ENCODE measurements around the gene SMCHD1.

The SMCHD1 gene

GRCh38 chr18:2655178-2655953 is at the start of gene SMCHD1:
Gene SMCHD1 (plus strand): TSS chr18:2655726. CDS start chr18:2656076, 350 bp downstream.
- peak; percentile 74 to 81 for DNase-seq (ENCODE audit: low read depth in 2 of 2)
- TF ChIP-seq, protein P1, sequence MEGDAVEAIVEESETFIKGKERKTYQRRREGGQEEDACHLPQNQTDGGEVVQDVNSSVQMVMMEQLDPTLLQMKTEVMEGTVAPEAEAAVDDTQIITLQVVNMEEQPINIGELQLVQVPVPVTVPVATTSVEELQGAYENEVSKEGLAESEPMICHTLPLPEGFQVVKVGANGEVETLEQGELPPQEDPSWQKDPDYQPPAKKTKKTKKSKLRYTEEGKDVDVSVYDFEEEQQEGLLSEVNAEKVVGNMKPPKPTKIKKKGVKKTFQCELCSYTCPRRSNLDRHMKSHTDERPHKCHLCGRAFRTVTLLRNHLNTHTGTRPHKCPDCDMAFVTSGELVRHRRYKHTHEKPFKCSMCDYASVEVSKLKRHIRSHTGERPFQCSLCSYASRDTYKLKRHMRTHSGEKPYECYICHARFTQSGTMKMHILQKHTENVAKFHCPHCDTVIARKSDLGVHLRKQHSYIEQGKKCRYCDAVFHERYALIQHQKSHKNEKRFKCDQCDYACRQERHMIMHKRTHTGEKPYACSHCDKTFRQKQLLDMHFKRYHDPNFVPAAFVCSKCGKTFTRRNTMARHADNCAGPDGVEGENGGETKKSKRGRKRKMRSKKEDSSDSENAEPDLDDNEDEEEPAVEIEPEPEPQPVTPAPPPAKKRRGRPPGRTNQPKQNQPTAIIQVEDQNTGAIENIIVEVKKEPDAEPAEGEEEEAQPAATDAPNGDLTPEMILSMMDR (IDR thresholded peaks at IDR 0.05; ENCODE audit: low read depth, low read length), result no peak
- H3K4me3 ChIP-seq (replicated peaks in 1 of 2; ENCODE audit: low read depth in 2 of 2, low read length in 2 of 2), result peak within 1 kb of the TSS; percentile 92 to 95

DNA sequence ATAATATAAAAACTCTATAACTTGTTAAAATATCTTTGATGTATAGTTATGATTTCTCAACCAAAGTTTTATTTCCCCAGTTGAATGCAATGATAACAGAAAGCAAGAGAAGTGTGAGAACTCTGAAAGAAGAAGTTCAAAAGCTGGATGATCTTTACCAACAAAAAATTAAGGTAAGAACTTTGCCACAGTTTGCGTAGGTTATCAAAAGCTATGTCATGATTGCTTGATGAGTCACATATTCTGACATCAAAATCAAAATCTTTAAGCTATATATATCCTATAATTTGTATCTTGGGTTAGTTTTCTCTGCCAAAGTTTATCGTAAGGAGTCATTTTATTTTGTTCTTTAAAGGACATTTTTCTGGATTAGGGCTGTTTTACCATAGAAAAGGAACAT is 49.2 kb upstream of the SMCHD1 start:
- DNase-seq (ENCODE audit: low read depth in 2 of 2), result peak; percentile 21 to 22
- H3K4me3 ChIP-seq (replicated peaks in 1 of 2; ENCODE audit: low read depth in 2 of 2, low read length in 2 of 2), result no peak overlapping the region
- TF ChIP-seq, protein P1 (IDR thresholded peaks at IDR 0.05; ENCODE audit: low read depth, low read length), result no peak

GRCh38 chr18:2609604-2610003 is 45.9 kb upstream of the SMCHD1 start:
- no peak for DNase-seq (ENCODE audit: low read depth in 2 of 2)
- H3K4me3 ChIP-seq (replicated peaks in 1 of 2; ENCODE audit: low read depth in 2 of 2, low read length in 2 of 2), result no peak overlapping the region
- TF ChIP-seq, protein P1 (IDR thresholded peaks at IDR 0.05; ENCODE audit: low read depth, low read length), result no peak

- TF ChIP-seq, protein P1 (IDR thresholded peaks at IDR 0.05; ENCODE audit: low read depth, low read length), result no peak
- no peak for DNase-seq (ENCODE audit: low read depth in 2 of 2)
- H3K4me3 ChIP-seq (replicated peaks in 1 of 2; ENCODE audit: low read depth in 2 of 2, low read length in 2 of 2), result no peak overlapping the region
Observed at GRCh38 chr18:2610549-2610948, 45.0 kb upstream of the SMCHD1 start.

DNA sequence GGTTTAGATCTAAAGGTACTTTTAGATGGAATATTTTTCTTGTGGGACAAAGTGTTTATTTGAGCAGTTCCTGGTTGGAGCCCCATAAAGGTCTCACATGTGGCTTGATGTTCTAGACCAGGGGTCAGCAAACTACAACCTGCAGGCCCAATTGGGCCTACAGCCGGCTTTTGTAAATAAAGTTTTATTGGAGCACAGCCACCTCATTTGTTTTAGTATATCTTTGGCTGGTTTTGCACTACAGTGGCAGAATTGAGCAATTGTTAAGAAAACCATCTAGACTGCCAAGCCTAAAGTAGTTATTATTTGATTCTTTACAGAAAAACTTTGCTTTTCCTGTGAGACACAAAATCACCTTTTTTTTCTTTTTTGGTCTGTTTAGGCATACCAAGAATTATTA is 42.5 kb upstream of the SMCHD1 start:
- no peak for DNase-seq (ENCODE audit: low read depth in 2 of 2)
- H3K4me3 ChIP-seq (replicated peaks in 1 of 2; ENCODE audit: low read depth in 2 of 2, low read length in 2 of 2), result no peak overlapping the region
- TF ChIP-seq, protein P1 (IDR thresholded peaks at IDR 0.05; ENCODE audit: low read depth, low read length), result no peak

DNA sequence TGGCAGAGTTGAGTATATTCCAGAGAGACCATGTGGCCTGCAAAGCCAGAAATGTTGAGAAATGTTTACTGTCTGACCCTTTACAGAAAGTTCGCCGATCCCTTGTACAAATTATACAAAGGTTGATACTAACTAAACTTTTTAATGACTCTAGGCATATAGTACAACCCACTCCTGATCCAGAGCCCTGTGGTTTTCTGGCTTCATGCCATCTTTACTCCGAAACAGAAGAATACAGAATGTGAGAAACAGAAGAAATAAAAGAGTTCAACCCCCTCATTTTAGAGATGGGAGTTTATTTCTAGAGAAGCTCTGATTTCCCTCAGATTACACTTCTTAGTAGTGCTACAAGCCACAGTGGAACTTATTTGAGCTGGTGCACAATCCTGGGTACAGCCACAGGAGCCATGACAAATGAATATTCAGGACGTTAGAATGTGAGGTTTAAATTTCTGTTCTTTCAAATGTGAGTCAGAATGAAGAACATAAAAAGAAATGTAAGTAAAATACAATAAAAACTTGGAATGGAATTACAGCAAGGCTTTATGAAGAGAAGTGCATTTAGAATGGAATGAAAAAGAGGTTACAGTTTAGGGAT is 38.0 kb upstream of the SMCHD1 start:
- no peak for DNase-seq (ENCODE audit: low read depth in 2 of 2)
- no peak overlapping the region for H3K4me3 ChIP-seq (replicated peaks in 1 of 2; ENCODE audit: low read depth in 2 of 2, low read length in 2 of 2)
- TF ChIP-seq, protein P1 (IDR thresholded peaks at IDR 0.05; ENCODE audit: low read depth, low read length), result no peak
